NB4 (cell line): ENCODE data around the gene CXCL17.

Experiments used
- POLR2A ChIP-seq: IDR thresholded peaks from 2 replicates; pipeline ENCODE4 v1.6.1; 2011; ENCODE audit warnings: mild to moderate bottlenecking; ENCODE audit not compliant: insufficient read length; ENCODE audit errors: extremely low read depth
- TF ChIP-seq, protein P1 (sequence below): IDR thresholded peaks from one replicate; pipeline ENCODE4 v1.5.1; 2012; ENCODE audit warnings: low read depth, low read length

DNA sequence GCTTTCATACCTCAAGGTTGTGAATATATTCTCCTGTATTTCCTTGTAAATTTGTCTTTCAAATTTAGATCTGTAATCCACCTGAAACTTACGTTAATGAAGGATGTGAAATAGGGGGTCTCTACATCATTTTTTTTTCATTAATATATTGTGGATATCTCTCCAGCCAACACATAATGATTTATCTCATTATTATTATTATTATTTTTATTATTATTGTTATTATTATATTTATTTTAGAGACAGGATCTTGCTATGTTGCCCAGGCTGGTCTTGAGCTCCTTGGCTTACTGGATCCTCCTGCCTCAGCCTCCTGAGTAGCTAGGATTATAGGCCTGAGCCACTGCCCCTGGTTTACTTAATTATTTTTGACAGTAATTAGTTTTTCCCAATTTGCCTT lies 11.3 kb downstream of the CXCL17 start:
- TF ChIP-seq, protein P1, sequence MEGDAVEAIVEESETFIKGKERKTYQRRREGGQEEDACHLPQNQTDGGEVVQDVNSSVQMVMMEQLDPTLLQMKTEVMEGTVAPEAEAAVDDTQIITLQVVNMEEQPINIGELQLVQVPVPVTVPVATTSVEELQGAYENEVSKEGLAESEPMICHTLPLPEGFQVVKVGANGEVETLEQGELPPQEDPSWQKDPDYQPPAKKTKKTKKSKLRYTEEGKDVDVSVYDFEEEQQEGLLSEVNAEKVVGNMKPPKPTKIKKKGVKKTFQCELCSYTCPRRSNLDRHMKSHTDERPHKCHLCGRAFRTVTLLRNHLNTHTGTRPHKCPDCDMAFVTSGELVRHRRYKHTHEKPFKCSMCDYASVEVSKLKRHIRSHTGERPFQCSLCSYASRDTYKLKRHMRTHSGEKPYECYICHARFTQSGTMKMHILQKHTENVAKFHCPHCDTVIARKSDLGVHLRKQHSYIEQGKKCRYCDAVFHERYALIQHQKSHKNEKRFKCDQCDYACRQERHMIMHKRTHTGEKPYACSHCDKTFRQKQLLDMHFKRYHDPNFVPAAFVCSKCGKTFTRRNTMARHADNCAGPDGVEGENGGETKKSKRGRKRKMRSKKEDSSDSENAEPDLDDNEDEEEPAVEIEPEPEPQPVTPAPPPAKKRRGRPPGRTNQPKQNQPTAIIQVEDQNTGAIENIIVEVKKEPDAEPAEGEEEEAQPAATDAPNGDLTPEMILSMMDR = no peak
- no peak for TF ChIP-seq POLR2A
